ENCODE results near the gene LHFPL2.
"Not testable (repeated sequence)": the region's sequence is repeated elsewhere in the genome, so short reads cannot be mapped to it uniquely, and the experiment has no call there.

The LHFPL2 gene

GRCh38 chr5:78666975-78667374 is 18.4 kb upstream of the LHFPL2 start:
- DNase-seq; H3K27me3 ChIP-seq (replicated peaks; ENCODE audit: control insufficient read depth, insufficient read depth, low read length, poor library complexity, severe bottlenecking); H3K36me3 ChIP-seq (ENCODE audit: control insufficient read depth, insufficient read depth, low read length); H3K9me3 ChIP-seq (ENCODE audit: control insufficient read depth, low read length); H3K4me3 ChIP-seq (ENCODE audit: insufficient read depth, low read depth, low read length, poor library complexity, severe bottlenecking); H3K27ac ChIP-seq (ENCODE audit: insufficient read depth, low read length, poor library complexity, severe bottlenecking); H3K4me1 ChIP-seq (ENCODE audit: control insufficient read depth, insufficient read depth, low read length, poor library complexity, severe bottlenecking): not testable (repeated sequence)

GRCh38 chr5:78666041-78666444 is 17.5 kb upstream of the LHFPL2 start:
- H3K9me3 ChIP-seq (ENCODE audit: control insufficient read depth, low read length), result no peaks in the 10 kb centered on the region
- no peaks in the 10 kb centered on the region for H3K4me1 ChIP-seq (ENCODE audit: control insufficient read depth, insufficient read depth, low read length, poor library complexity, severe bottlenecking)
- no peaks in the 10 kb centered on the region for H3K27me3 ChIP-seq (replicated peaks; ENCODE audit: control insufficient read depth, insufficient read depth, low read length, poor library complexity, severe bottlenecking)
- H3K4me3 ChIP-seq (ENCODE audit: insufficient read depth, low read depth, low read length, poor library complexity, severe bottlenecking), result no peak overlapping the region
- no peak for DNase-seq
- no peak overlapping the region for H3K27ac ChIP-seq (ENCODE audit: insufficient read depth, low read length, poor library complexity, severe bottlenecking)
- H3K36me3 ChIP-seq (ENCODE audit: control insufficient read depth, insufficient read depth, low read length), result no peaks in the 10 kb centered on the region

GRCh38 chr5:78665534-78665933 is 17.0 kb upstream of the LHFPL2 start:
- H3K27ac ChIP-seq (ENCODE audit: insufficient read depth, low read length, poor library complexity, severe bottlenecking), result no peak overlapping the region
- no peak overlapping the region for H3K4me3 ChIP-seq (ENCODE audit: insufficient read depth, low read depth, low read length, poor library complexity, severe bottlenecking)
- no peaks in the 10 kb centered on the region for H3K9me3 ChIP-seq (ENCODE audit: control insufficient read depth, low read length)
- H3K4me1 ChIP-seq (ENCODE audit: control insufficient read depth, insufficient read depth, low read length, poor library complexity, severe bottlenecking), result no peaks in the 10 kb centered on the region
- no peaks in the 10 kb centered on the region for H3K36me3 ChIP-seq (ENCODE audit: control insufficient read depth, insufficient read depth, low read length)
- DNase-seq, result no peak
- H3K27me3 ChIP-seq (replicated peaks; ENCODE audit: control insufficient read depth, insufficient read depth, low read length, poor library complexity, severe bottlenecking), result no peaks in the 10 kb centered on the region

- DNase-seq, result no peak
- Histone ChIP-seq H3K27me3 (replicated peaks; ENCODE audit: control insufficient read depth, insufficient read depth, low read length, poor library complexity, severe bottlenecking) (no peaks in the 10 kb centered on the region), H3K9me3 (ENCODE audit: control insufficient read depth, low read length) (no peaks in the 10 kb centered on the region), H3K4me3 (ENCODE audit: insufficient read depth, low read depth, low read length, poor library complexity, severe bottlenecking) (no peak overlapping the region), H3K27ac (ENCODE audit: insufficient read depth, low read length, poor library complexity, severe bottlenecking) (no peak overlapping the region), H3K36me3 (ENCODE audit: control insufficient read depth, insufficient read depth, low read length) (no peaks in the 10 kb centered on the region), H3K4me1 (ENCODE audit: control insufficient read depth, insufficient read depth, low read length, poor library complexity, severe bottlenecking) (no peaks in the 10 kb centered on the region)
Observed at GRCh38 chr5:78662323-78662722, 13.8 kb upstream of the LHFPL2 start.

GRCh38 chr5:78661691-78662090 is 13.1 kb upstream of the LHFPL2 start:
- no peak for DNase-seq
- Histone ChIP-seq H3K36me3 (ENCODE audit: control insufficient read depth, insufficient read depth, low read length) (no peaks in the 10 kb centered on the region), H3K27ac (ENCODE audit: insufficient read depth, low read length, poor library complexity, severe bottlenecking) (no peak overlapping the region), H3K27me3 (replicated peaks; ENCODE audit: control insufficient read depth, insufficient read depth, low read length, poor library complexity, severe bottlenecking) (no peaks in the 10 kb centered on the region), H3K9me3 (ENCODE audit: control insufficient read depth, low read length) (no peaks in the 10 kb centered on the region), H3K4me1 (ENCODE audit: control insufficient read depth, insufficient read depth, low read length, poor library complexity, severe bottlenecking) (no peaks in the 10 kb centered on the region), H3K4me3 (ENCODE audit: insufficient read depth, low read depth, low read length, poor library complexity, severe bottlenecking) (no peak overlapping the region)

GRCh38 chr5:78661044-78661443 is 12.5 kb upstream of the LHFPL2 start:
- no peaks in the 10 kb centered on the region for H3K36me3 ChIP-seq (ENCODE audit: control insufficient read depth, insufficient read depth, low read length)
- H3K4me1 ChIP-seq (ENCODE audit: control insufficient read depth, insufficient read depth, low read length, poor library complexity, severe bottlenecking), result no peaks in the 10 kb centered on the region
- no peak overlapping the region for H3K4me3 ChIP-seq (ENCODE audit: insufficient read depth, low read depth, low read length, poor library complexity, severe bottlenecking)
- no peak for DNase-seq
- no peak overlapping the region for H3K27ac ChIP-seq (ENCODE audit: insufficient read depth, low read length, poor library complexity, severe bottlenecking)
- H3K27me3 ChIP-seq (replicated peaks; ENCODE audit: control insufficient read depth, insufficient read depth, low read length, poor library complexity, severe bottlenecking), result no peaks in the 10 kb centered on the region
- no peaks in the 10 kb centered on the region for H3K9me3 ChIP-seq (ENCODE audit: control insufficient read depth, low read length)

- no peaks in the 10 kb centered on the region for H3K27me3 ChIP-seq (replicated peaks; ENCODE audit: control insufficient read depth, insufficient read depth, low read length, poor library complexity, severe bottlenecking)
- no peaks in the 10 kb centered on the region for H3K4me1 ChIP-seq (ENCODE audit: control insufficient read depth, insufficient read depth, low read length, poor library complexity, severe bottlenecking)
- no peak for DNase-seq
- no peaks in the 10 kb centered on the region for H3K36me3 ChIP-seq (ENCODE audit: control insufficient read depth, insufficient read depth, low read length)
- H3K4me3 ChIP-seq (ENCODE audit: insufficient read depth, low read depth, low read length, poor library complexity, severe bottlenecking), result no peak overlapping the region
- no peak overlapping the region for H3K27ac ChIP-seq (ENCODE audit: insufficient read depth, low read length, poor library complexity, severe bottlenecking)
- no peaks in the 10 kb centered on the region for H3K9me3 ChIP-seq (ENCODE audit: control insufficient read depth, low read length)
Observed at GRCh38 chr5:78660401-78660800, 11.8 kb upstream of the LHFPL2 start.

- Histone ChIP-seq H3K27me3 (replicated peaks; ENCODE audit: control insufficient read depth, insufficient read depth, low read length, poor library complexity, severe bottlenecking) (no peaks in the 10 kb centered on the region), H3K4me3 (ENCODE audit: insufficient read depth, low read depth, low read length, poor library complexity, severe bottlenecking) (no peak overlapping the region), H3K9me3 (ENCODE audit: control insufficient read depth, low read length) (no peaks in the 10 kb centered on the region), H3K27ac (ENCODE audit: insufficient read depth, low read length, poor library complexity, severe bottlenecking) (no peak overlapping the region), H3K36me3 (ENCODE audit: control insufficient read depth, insufficient read depth, low read length) (no peaks in the 10 kb centered on the region), H3K4me1 (ENCODE audit: control insufficient read depth, insufficient read depth, low read length, poor library complexity, severe bottlenecking) (no peaks in the 10 kb centered on the region)
- DNase-seq, result no peak
Observed at GRCh38 chr5:78659714-78660113, 11.1 kb upstream of the LHFPL2 start.

GRCh38 chr5:78659114-78659513 is 10.5 kb upstream of the LHFPL2 start:
- Histone ChIP-seq H3K4me3 (ENCODE audit: insufficient read depth, low read depth, low read length, poor library complexity, severe bottlenecking) (no peak overlapping the region), H3K36me3 (ENCODE audit: control insufficient read depth, insufficient read depth, low read length) (no peaks in the 10 kb centered on the region), H3K27me3 (replicated peaks; ENCODE audit: control insufficient read depth, insufficient read depth, low read length, poor library complexity, severe bottlenecking) (no peaks in the 10 kb centered on the region), H3K9me3 (ENCODE audit: control insufficient read depth, low read length) (no peaks in the 10 kb centered on the region), H3K4me1 (ENCODE audit: control insufficient read depth, insufficient read depth, low read length, poor library complexity, severe bottlenecking) (no peaks in the 10 kb centered on the region), H3K27ac (ENCODE audit: insufficient read depth, low read length, poor library complexity, severe bottlenecking) (no peak overlapping the region)
- DNase-seq, result no peak

GRCh38 chr5:78657201-78657600 is 8.6 kb upstream of the LHFPL2 start:
- Histone ChIP-seq H3K9me3 (ENCODE audit: control insufficient read depth, low read length) (no peaks in the 10 kb centered on the region), H3K4me1 (ENCODE audit: control insufficient read depth, insufficient read depth, low read length, poor library complexity, severe bottlenecking) (no peaks in the 10 kb centered on the region), H3K36me3 (ENCODE audit: control insufficient read depth, insufficient read depth, low read length) (no peaks in the 10 kb centered on the region), H3K27ac (ENCODE audit: insufficient read depth, low read length, poor library complexity, severe bottlenecking) (no peak overlapping the region), H3K27me3 (replicated peaks; ENCODE audit: control insufficient read depth, insufficient read depth, low read length, poor library complexity, severe bottlenecking) (no peaks in the 10 kb centered on the region), H3K4me3 (ENCODE audit: insufficient read depth, low read depth, low read length, poor library complexity, severe bottlenecking) (no peak overlapping the region)
- DNase-seq, result no peak

- no peak overlapping the region for H3K27ac ChIP-seq (ENCODE audit: insufficient read depth, low read length, poor library complexity, severe bottlenecking)
- H3K36me3 ChIP-seq (ENCODE audit: control insufficient read depth, insufficient read depth, low read length), result no peaks in the 10 kb centered on the region
- H3K27me3 ChIP-seq (replicated peaks; ENCODE audit: control insufficient read depth, insufficient read depth, low read length, poor library complexity, severe bottlenecking), result no peaks in the 10 kb centered on the region
- H3K4me3 ChIP-seq (ENCODE audit: insufficient read depth, low read depth, low read length, poor library complexity, severe bottlenecking), result no peak overlapping the region
- H3K4me1 ChIP-seq (ENCODE audit: control insufficient read depth, insufficient read depth, low read length, poor library complexity, severe bottlenecking), result no peaks in the 10 kb centered on the region
- no peak for DNase-seq
- H3K9me3 ChIP-seq (ENCODE audit: control insufficient read depth, low read length), result no peaks in the 10 kb centered on the region
Observed at GRCh38 chr5:78655746-78656290, 7.2 kb upstream of the LHFPL2 start.
